ENCODE measurements around the gene IRX6.

Gene IRX6

DNA sequence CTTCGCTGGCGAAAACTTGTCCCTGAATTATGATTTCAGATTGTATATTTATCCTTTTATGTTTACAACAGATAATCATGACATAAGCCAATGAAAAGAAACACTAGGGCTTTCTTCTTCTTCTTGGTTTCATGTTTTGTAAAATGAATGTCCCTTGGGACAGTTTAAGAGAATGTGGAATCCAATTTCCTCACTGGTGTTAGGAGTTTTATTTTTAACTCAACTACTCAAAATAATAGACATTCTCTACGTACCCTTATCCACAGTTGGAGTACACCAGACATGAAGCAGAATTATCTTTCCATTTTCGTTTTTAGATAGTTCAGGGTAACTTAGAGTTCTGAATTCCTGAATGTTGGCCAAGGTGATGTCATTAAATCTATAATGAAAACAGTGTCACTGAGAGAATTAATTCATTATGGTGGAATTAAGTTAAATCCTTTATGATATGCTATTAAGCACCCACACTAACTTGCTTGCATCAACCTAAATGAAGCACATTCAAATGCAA, 43.4 kb downstream of the IRX6 start:
- peak; percentile 7 for DNase-seq (ENCODE audit: low read depth, low spot score)
- no peak overlapping the region for H3K4me3 ChIP-seq (ENCODE audit: low read depth, low read length)
- CTCF ChIA-PET, result no interaction called here
- POLR2A ChIA-PET, result interaction anchor here (0.6 kb wide), 1 partner anchor 44 kb away, joined by 3 read pairs; no protein-coding TSS in a partner anchor
- TF ChIP-seq, protein P1, sequence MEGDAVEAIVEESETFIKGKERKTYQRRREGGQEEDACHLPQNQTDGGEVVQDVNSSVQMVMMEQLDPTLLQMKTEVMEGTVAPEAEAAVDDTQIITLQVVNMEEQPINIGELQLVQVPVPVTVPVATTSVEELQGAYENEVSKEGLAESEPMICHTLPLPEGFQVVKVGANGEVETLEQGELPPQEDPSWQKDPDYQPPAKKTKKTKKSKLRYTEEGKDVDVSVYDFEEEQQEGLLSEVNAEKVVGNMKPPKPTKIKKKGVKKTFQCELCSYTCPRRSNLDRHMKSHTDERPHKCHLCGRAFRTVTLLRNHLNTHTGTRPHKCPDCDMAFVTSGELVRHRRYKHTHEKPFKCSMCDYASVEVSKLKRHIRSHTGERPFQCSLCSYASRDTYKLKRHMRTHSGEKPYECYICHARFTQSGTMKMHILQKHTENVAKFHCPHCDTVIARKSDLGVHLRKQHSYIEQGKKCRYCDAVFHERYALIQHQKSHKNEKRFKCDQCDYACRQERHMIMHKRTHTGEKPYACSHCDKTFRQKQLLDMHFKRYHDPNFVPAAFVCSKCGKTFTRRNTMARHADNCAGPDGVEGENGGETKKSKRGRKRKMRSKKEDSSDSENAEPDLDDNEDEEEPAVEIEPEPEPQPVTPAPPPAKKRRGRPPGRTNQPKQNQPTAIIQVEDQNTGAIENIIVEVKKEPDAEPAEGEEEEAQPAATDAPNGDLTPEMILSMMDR (IDR thresholded peaks at IDR 0.05; ENCODE audit: insufficient read depth, low read length, missing control alignments), result no peak

GRCh38 chr16:55367866-55368603, 44.0 kb downstream of the IRX6 start:
- H3K4me3 ChIP-seq (ENCODE audit: low read depth, low read length), result no peak overlapping the region
- CTCF ChIA-PET, result no interaction called here
- DNase-seq (ENCODE audit: low read depth, low spot score), result peak; percentile 24
- TF ChIP-seq, protein P1 (IDR thresholded peaks at IDR 0.05; ENCODE audit: insufficient read depth, low read length, missing control alignments), result no peak
- POLR2A ChIA-PET, result no interaction called here

GRCh38 chr16:55369151-55369550, 45.1 kb downstream of the IRX6 start:
- POLR2A ChIA-PET, result no interaction called here
- TF ChIP-seq, protein P1 (IDR thresholded peaks at IDR 0.05; ENCODE audit: insufficient read depth, low read length, missing control alignments), result no peak
- no peak for DNase-seq (ENCODE audit: low read depth, low spot score)
- H3K4me3 ChIP-seq (ENCODE audit: low read depth, low read length), result no peak overlapping the region
- CTCF ChIA-PET, result no interaction called here

DNA sequence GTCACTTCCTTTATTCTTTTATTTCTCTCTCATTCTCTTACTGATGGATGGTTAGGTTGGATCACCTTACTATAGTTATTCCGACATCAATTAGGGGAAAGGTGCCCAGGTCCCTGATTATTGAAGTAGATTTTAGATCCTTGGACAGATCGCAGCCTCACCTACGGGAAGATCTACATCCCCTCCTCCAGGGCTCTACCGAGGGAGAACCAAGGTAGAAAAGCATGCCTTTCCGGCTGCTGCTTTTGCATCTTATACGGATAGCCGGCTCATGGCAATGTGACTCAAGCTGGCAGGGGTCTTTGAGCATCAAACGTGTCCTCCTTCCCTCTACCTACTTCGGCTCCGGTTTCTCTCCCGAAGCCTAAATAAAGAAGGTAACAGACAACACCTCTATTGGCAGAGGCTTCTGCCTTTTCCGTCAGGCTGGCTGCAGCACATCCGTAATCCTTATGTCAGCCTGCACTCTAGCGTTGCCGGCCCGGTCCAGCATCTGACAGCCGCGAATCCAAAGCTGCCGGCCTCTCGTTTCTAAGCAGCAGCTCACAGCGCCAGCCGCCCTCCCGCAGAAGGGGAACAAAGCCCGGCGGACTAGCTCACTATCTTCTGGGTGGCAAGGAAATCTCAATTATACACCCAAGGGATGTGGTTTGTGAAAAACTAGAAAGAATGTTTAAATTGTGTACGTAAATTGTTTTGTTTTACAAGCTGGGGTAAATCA, 46.9 kb downstream of the IRX6 start:
- H3K4me3 ChIP-seq (ENCODE audit: low read depth, low read length), result no peak overlapping the region
- POLR2A ChIA-PET, result no interaction called here
- no peak for DNase-seq (ENCODE audit: low read depth, low spot score)
- TF ChIP-seq, protein P1 (IDR thresholded peaks at IDR 0.05; ENCODE audit: insufficient read depth, low read length, missing control alignments), result peak; percentile 46
- CTCF ChIA-PET, result interaction anchor here (0.7 to 1.5 kb wide), 7 partner anchors 9 to 1820 kb away, joined by 3 to 6 read pairs (median 3); no protein-coding TSS in a partner anchor

GRCh38 chr16:55372792-55373488, 48.9 kb downstream of the IRX6 start:
- no peak for DNase-seq (ENCODE audit: low read depth, low spot score)
- CTCF ChIA-PET, result interaction anchor here (1.0 to 1.6 kb wide), 2 partner anchors 92 to 1823 kb away, joined by 3 to 5 read pairs; no protein-coding TSS in a partner anchor
- TF ChIP-seq, protein P1 (IDR thresholded peaks at IDR 0.05; ENCODE audit: insufficient read depth, low read length, missing control alignments), result no peak
- H3K4me3 ChIP-seq (ENCODE audit: low read depth, low read length), result no peak overlapping the region
- POLR2A ChIA-PET, result no interaction called here
